H1 (cell line): ENCODE measurements around the gene LTBP1. TPM values are rescaled to one million over a fixed set of nuclear protein-coding genes. Genes with fewer than 3 reads are reported as not detected.

Experiments used
- CTCF ChIA-PET: fragments of 300-600 bp; sonication (Branson Sonifier 250); formaldehyde crosslinking; loops from one replicate; lab custom pipeline; 2021; ENCODE audit not compliant: partially characterized antibody; lab: Charles Lee
- POLR2A ChIA-PET: fragments of 300-600 bp; sonication (Branson Sonifier 250); formaldehyde crosslinking; loops from one replicate; lab custom pipeline; 2021; ENCODE audit warnings: inconsistent platforms; ENCODE audit not compliant: partially characterized antibody; lab: Charles Lee
- DNase-seq, 2 experiments: peaks; one replicate each; pipeline versions ENCODE4 v3.0.0 to v3.0.0-alpha.2; 2010 to 2022; ENCODE audit warnings: low spot score in 2 of 2, low read depth in 1 of 2, mixed read lengths in 1 of 2
- FAIRE-seq: peaks from 2 replicates; lab custom pipeline; 2011; peaks lifted over from hg19 to GRCh38; lab: Jason Lieb, UNC
- H2AFZ ChIP-seq: 2 replicates; pipeline ENCODE4 v1.8.1; 2012; ENCODE audit warnings: low read length, inconsistent platforms
- H2AK5ac ChIP-seq: 2 replicates; pipeline ENCODE4 v1.6.1; 2013; ENCODE audit warnings: low read depth, low read length
- H2BK120ac ChIP-seq: replicated peaks from 2 replicates; pipeline ENCODE3; 2013; ENCODE audit warnings: low read depth, low read length, inconsistent platforms
- H2BK12ac ChIP-seq: 2 replicates; pipeline ENCODE4 v1.6.1; 2013; ENCODE audit warnings: low read depth, low read length
- H2BK15ac ChIP-seq: 2 replicates; pipeline ENCODE4 v1.6.1; 2013; ENCODE audit warnings: low read length
- H2BK20ac ChIP-seq: 2 replicates; pipeline ENCODE4 v1.6.1; 2013; ENCODE audit warnings: low read length
- H2BK5ac ChIP-seq: 2 replicates; pipeline ENCODE4 v1.6.1; 2013; ENCODE audit warnings: low read depth, low read length
- H3K14ac ChIP-seq: 2 replicates; pipeline ENCODE4 v1.6.1; 2013; ENCODE audit warnings: inconsistent platforms; ENCODE audit not compliant: insufficient read length
- H3K18ac ChIP-seq: 2 replicates; pipeline ENCODE4 v1.6.1; 2013; ENCODE audit warnings: low read length; ENCODE audit errors: extremely low read depth
- H3K23ac ChIP-seq: 2 replicates; pipeline ENCODE4 v1.6.1; 2013; ENCODE audit warnings: inconsistent platforms; ENCODE audit not compliant: insufficient read length
- H3K23me2 ChIP-seq: 2 replicates; pipeline ENCODE4 v1.6.1; 2013; ENCODE audit warnings: low read depth, low read length
- H3K27ac ChIP-seq: 2 replicates; pipeline ENCODE4 v1.6.1; 2011; ENCODE audit warnings: low read depth, low read length, inconsistent platforms
- H3K27me3 ChIP-seq, 4 experiments: replicated peaks in 1 of 4; 1 replicate in 1 of 4; 2 replicates in 3 of 4; pipeline versions ENCODE4 v1.6.1 to v1.8.1; 2011 to 2013; ENCODE audit warnings: low read length in 3 of 4, mild to moderate bottlenecking in 3 of 4, inconsistent platforms in 2 of 4, mixed read lengths in 2 of 4, moderate library complexity in 1 of 4; ENCODE audit not compliant: control insufficient read depth in 3 of 4, insufficient read depth in 3 of 4; ENCODE audit errors: extremely low read depth in 1 of 4
- H3K36me3 ChIP-seq, 4 experiments: 2 replicates each; pipeline versions ENCODE4 v1.6.1 to v1.8.1; 2011 to 2013; ENCODE audit warnings: mild to moderate bottlenecking in 4 of 4, low read length in 3 of 4, moderate library complexity in 2 of 4, control low read depth in 1 of 4, inconsistent platforms in 1 of 4; ENCODE audit not compliant: insufficient read depth in 4 of 4, control insufficient read depth in 2 of 4
- H3K4ac ChIP-seq: replicated peaks from 2 replicates; pipeline ENCODE3; 2013; ENCODE audit warnings: low read length, low read depth, mixed read lengths, inconsistent platforms; ENCODE audit not compliant: insufficient read length
- H3K4me1 ChIP-seq, 4 experiments: replicated peaks in 1 of 4; 1 replicate in 1 of 4; 2 replicates in 3 of 4; pipeline versions ENCODE4 v1.6.1 to v1.8.1; 2011 to 2013; ENCODE audit warnings: low read length in 3 of 4, inconsistent platforms in 2 of 4, mixed read lengths in 1 of 4; ENCODE audit not compliant: insufficient read depth in 4 of 4, control insufficient read depth in 3 of 4
- H3K4me2 ChIP-seq, 2 experiments: 2 replicates each; pipeline versions ENCODE4 v1.6.1 to v1.8.1; 2011 to 2013; ENCODE audit warnings: low read depth in 2 of 2, low read length in 2 of 2, control low read depth in 1 of 2, inconsistent platforms in 1 of 2, mild to moderate bottlenecking in 1 of 2; ENCODE audit not compliant: insufficient read depth in 1 of 2
- H3K4me3 ChIP-seq, 4 experiments: fragments of 200-600, 300-600 bp in 1 of 4; sonication (generic), shearing (Covaris generic), sonication (Bioruptor Twin) in 1 of 4; 2 replicates each; pipeline versions ENCODE4 v1.5.1 to v1.8.1; 2011 to 2016; ENCODE audit warnings: low read length in 4 of 4, low read depth in 3 of 4, control low read depth in 2 of 4, inconsistent platforms in 2 of 4, mild to moderate bottlenecking in 2 of 4, mixed read lengths in 1 of 4, moderate library complexity in 1 of 4; ENCODE audit not compliant: insufficient read depth in 2 of 4; ENCODE audit errors: extremely low read depth in 1 of 4
- H3K56ac ChIP-seq: replicated peaks from 2 replicates; pipeline ENCODE3; 2013; ENCODE audit warnings: low read depth, mild to moderate bottlenecking, mixed read lengths, low read length, inconsistent platforms; ENCODE audit not compliant: insufficient read length
- H3K79me1 ChIP-seq: 2 replicates; pipeline ENCODE4 v1.6.1; 2013; ENCODE audit warnings: low read depth, low read length, control low read depth
- H3K79me2 ChIP-seq, 2 experiments: 2 replicates each; pipeline versions ENCODE4 v1.6.1 to v1.8.1; 2012 to 2013; ENCODE audit warnings: low read length in 2 of 2, mild to moderate bottlenecking in 2 of 2, inconsistent platforms in 1 of 2; ENCODE audit not compliant: insufficient read depth in 2 of 2, control insufficient read depth in 1 of 2
- H3K9ac ChIP-seq, 4 experiments: replicated peaks in 1 of 4; 1 replicate in 1 of 4; 2 replicates in 3 of 4; pipeline versions ENCODE4 v1.6.1 to v1.8.1; 2011 to 2013; ENCODE audit warnings: low read depth in 3 of 4, low read length in 3 of 4, control low read depth in 2 of 4, mild to moderate bottlenecking in 2 of 4, moderate library complexity in 2 of 4, inconsistent platforms in 1 of 4; ENCODE audit errors: extremely low read depth in 1 of 4
- H3K9me3 ChIP-seq, 2 experiments: 2 replicates each; pipeline versions ENCODE4 v1.6.1 to v1.8.1; 2012 to 2013; ENCODE audit warnings: mild to moderate bottlenecking in 2 of 2, moderate library complexity in 2 of 2, control low read depth in 1 of 2, inconsistent platforms in 1 of 2, low read depth in 1 of 2, low read length in 1 of 2, mixed read lengths in 1 of 2; ENCODE audit not compliant: insufficient read depth in 2 of 2
- H4K20me1 ChIP-seq, 2 experiments: replicated peaks in 1 of 2; 2 replicates each; pipeline versions ENCODE3 to v1.8.1; 2011 to 2013; ENCODE audit warnings: inconsistent platforms in 2 of 2, low read length in 2 of 2, mild to moderate bottlenecking in 1 of 2; ENCODE audit not compliant: insufficient read depth in 2 of 2, control insufficient read depth in 1 of 2
- H4K5ac ChIP-seq: 2 replicates; pipeline ENCODE4 v1.6.1; 2013; ENCODE audit warnings: low read length, low read depth, mixed read lengths, inconsistent platforms; ENCODE audit not compliant: insufficient read length
- H4K8ac ChIP-seq: 2 replicates; pipeline ENCODE4 v1.8.0; 2013; ENCODE audit warnings: mild to moderate bottlenecking, moderate library complexity, low read length, inconsistent platforms; ENCODE audit not compliant: insufficient read depth; ENCODE audit errors: extremely low read depth
- H4K91ac ChIP-seq: replicated peaks from 2 replicates; pipeline ENCODE3; 2013; ENCODE audit warnings: low read length, mixed read lengths, inconsistent platforms; ENCODE audit not compliant: insufficient read length
- CHD2 ChIP-seq: IDR thresholded peaks from 2 replicates; pipeline ENCODE4 v1.6.1; 2012; ENCODE audit warnings: low read length, improper control_type of control experiment
- KDM4A ChIP-seq: IDR thresholded peaks from one replicate; pipeline ENCODE4 v1.7.1; 2012; ENCODE audit warnings: low read depth, mild to moderate bottlenecking, moderate library complexity, low read length, inconsistent platforms; ENCODE audit not compliant: severe bottlenecking
- RAD21 ChIP-seq, 2 experiments: IDR thresholded peaks in 1 of 2; conservative IDR thresholded peaks in 1 of 2; 2 replicates each; pipeline ENCODE4 v1.6.1; 2011; ENCODE audit warnings: low read depth in 2 of 2, low read length in 2 of 2, improper control_type of control experiment in 1 of 2, inconsistent platforms in 1 of 2, mild to moderate bottlenecking in 1 of 2, moderate library complexity in 1 of 2
- WGBS, 2 experiments: shearing (Covaris generic) in 1 of 2; methylation state at CpG; one replicate each; pipeline versions ENCODE4 v1.1.6 to v1.1.7; 2013 to 2015; ENCODE audit warnings: low lambda C conversion rate in 2 of 2, mixed read lengths in 2 of 2, inconsistent platforms in 1 of 2, low coverage in 1 of 2, missing lambda C conversion rate in 1 of 2; ENCODE audit not compliant: insufficient replicate concordance in 2 of 2, insufficient coverage in 1 of 2, insufficient read length in 1 of 2; ENCODE audit errors: extremely low coverage in 1 of 2, missing lambda C conversion rate in 1 of 2; 5-methylcytosine and 5-hydroxymethylcytosine counted together
- polyA plus RNA-seq, 7 experiments: library from polyadenylated mRNA; depleted of rRNA in 3 of 7; stranded (reverse) in 5 of 7; unstranded in 2 of 7; fragments of >200 nt in 5 of 7; fragments of 200-250 nt in 2 of 7; gene quantifications; 1 replicate in 5 of 7; 2 replicates in 1 of 7; 4 replicates in 1 of 7; pipeline versions ENCODE4 v1.2.1 to v1.2.3, GENCODE V29; 2011 to 2013; ENCODE audit warnings: missing spikeins in 2 of 7, mixed read lengths in 2 of 7
- total RNA-seq: library from RNA; stranded (reverse); fragmentation: NEBNext Ultra II Directional; extraction: Animal tissue kit (Norgen Biotek cat#: 25700); gene quantifications from 2 replicates; pipeline ENCODE4 v1.2.1, GENCODE V29; 2021

Gene LTBP1
- total and polyA plus RNA-seq, 2 of the 8 experiments (the other 6 are each of a cell fraction or from before 2014, with no cell fraction given): 15.4 to 24.7 TPM

GRCh38 chr2:33090553-33091134 is 143.9 kb downstream of the LTBP1 start:
- H3K4me1 ChIP-seq: no peaks in the 10 kb centered on the region
- no peak overlapping the region for H3K4me3 ChIP-seq
- H2BK12ac ChIP-seq: no peak overlapping the region
- no peaks in the 10 kb centered on the region for H3K9me3 ChIP-seq
- H3K56ac ChIP-seq: no peak overlapping the region
- H3K23ac ChIP-seq: no peak overlapping the region
- H4K5ac ChIP-seq: no peak overlapping the region
- H3K27ac ChIP-seq: no peak overlapping the region
- DNase-seq (no peak), FAIRE-seq (no peak)
- H2BK15ac ChIP-seq: no peak overlapping the region
- no peaks in the 10 kb centered on the region for H3K79me1 ChIP-seq
- H3K18ac ChIP-seq: no peak overlapping the region
- H3K14ac ChIP-seq: no peak overlapping the region
- no peak overlapping the region for H4K91ac ChIP-seq
- no peak for TF ChIP-seq RAD21 (IDR thresholded peaks at IDR 0.05 in 1 of 2, conservative IDR thresholded peaks at IDR 0.05 in 1 of 2; ENCODE audit: low read depth in 2 of 2, low read length in 2 of 2)
- TF ChIP-seq KDM4A: no peak
- TF ChIP-seq CHD2: no peak
- H4K20me1 ChIP-seq: no peaks in the 10 kb centered on the region
- no peak overlapping the region for H2BK20ac ChIP-seq
- no peak overlapping the region for H2BK120ac ChIP-seq
- no peaks in the 10 kb centered on the region for H3K23me2 ChIP-seq
- H3K4ac ChIP-seq: no peak overlapping the region
- H2BK5ac ChIP-seq: no peak overlapping the region
- CTCF ChIA-PET: interaction anchor here (1.1 to 1.4 kb wide), 2 partner anchors 34 to 289 kb away, joined by 3 to 6 read pairs; no protein-coding TSS in a partner anchor
- no peak overlapping the region for H3K9ac ChIP-seq
- H3K27me3 ChIP-seq: no peaks in the 10 kb centered on the region
- no peaks in the 10 kb centered on the region for H3K36me3 ChIP-seq
- WGBS, 2 experiments: 82% methylated on average over 4 of the region's 4 CpGs; no CpG with 5 or more reads in 1 of the 2 experiments
- H4K8ac ChIP-seq: no peak overlapping the region
- no peak overlapping the region for H2AK5ac ChIP-seq
- H3K4me2 ChIP-seq: no peak overlapping the region
- no peak overlapping the region for H2AFZ ChIP-seq
- POLR2A ChIA-PET: no interaction called here
- no peaks in the 10 kb centered on the region for H3K79me2 ChIP-seq
